Small intestine (tissue), 7 donors: Measurements from ENCODE around the gene LCN2. TPM values are rescaled to one million over a fixed set of nuclear protein-coding genes. Genes with fewer than 3 reads are reported as not detected.
A peak's percentile ranks its signal among the peaks of the same experiment; 100 is the strongest.

ENCODE experiments used
- DNase-seq, 2 donors: peaks; one replicate each; pipeline versions ENCODE4 v3.0.0 to v3.0.0-alpha.2; 2013
- FAIRE-seq: peaks from 2 replicates; lab custom pipeline; 2012; peaks lifted over from hg19 to GRCh38; lab: Jason Lieb, UNC
- H3K27ac ChIP-seq, 3 donors: one replicate each; pipeline ENCODE4 v1.5.1; 2013; ENCODE audit warnings: low read length in 2 of 3, mild to moderate bottlenecking in 2 of 3, control low read depth in 1 of 3, inconsistent platforms in 1 of 3, low read depth in 1 of 3, moderate library complexity in 1 of 3
- H3K27me3 ChIP-seq, 3 donors: one replicate each; pipeline ENCODE4 v1.6.1; 2013; ENCODE audit warnings: low read length in 3 of 3, inconsistent platforms in 1 of 3; ENCODE audit not compliant: control insufficient read depth in 3 of 3, insufficient read depth in 3 of 3
- H3K36me3 ChIP-seq, 3 donors: one replicate each; pipeline ENCODE4 v1.6.1; 2013; ENCODE audit warnings: low read length in 3 of 3, inconsistent platforms in 1 of 3, low read depth in 1 of 3, mild to moderate bottlenecking in 1 of 3, moderate library complexity in 1 of 3; ENCODE audit not compliant: control insufficient read depth in 3 of 3, insufficient read depth in 2 of 3
- H3K4me1 ChIP-seq, 3 donors: one replicate each; pipeline ENCODE4 v1.6.1; 2013; ENCODE audit warnings: low read length in 2 of 3, inconsistent platforms in 1 of 3, low read depth in 1 of 3, mild to moderate bottlenecking in 1 of 3, moderate library complexity in 1 of 3; ENCODE audit not compliant: control insufficient read depth in 3 of 3, insufficient read depth in 2 of 3
- H3K4me3 ChIP-seq, 3 donors: one replicate each; pipeline ENCODE4 v1.5.1; 2013; ENCODE audit warnings: low read length in 3 of 3, control low read depth in 1 of 3, inconsistent platforms in 1 of 3, low read depth in 1 of 3, mild to moderate bottlenecking in 1 of 3, moderate library complexity in 1 of 3
- H3K9me3 ChIP-seq, 2 donors: one replicate each; pipeline ENCODE4 v1.6.1; 2013; ENCODE audit warnings: low read depth in 1 of 2, low read length in 1 of 2; ENCODE audit not compliant: control insufficient read depth in 2 of 2, insufficient read depth in 1 of 2
- WGBS, 3 donors: extraction: QIAGEN DNeasy Blood & Tissue Kit; methylation state at CpG; one replicate each; pipeline ENCODE4 v1.1.7; 2013; 5-methylcytosine and 5-hydroxymethylcytosine counted together
- polyA plus RNA-seq, 4 donors: library from polyadenylated mRNA; stranded (reverse) in 3 of 4; unstranded in 1 of 4; fragments of 200-250 nt in 3 of 4; fragments of 120-200 nt in 1 of 4; gene quantifications; one replicate each; pipeline versions ENCODE4 v1.2.1 to v1.2.3, GENCODE V29; 2013
- donor health status: healthy with polysubstance abuse.
- donor health status: control.
- donor health status: control.
- donor health status: Bipolar disorder and iron deficiency.
- donor health status: healthy.

The LCN2 gene
- polyA plus RNA-seq, 4 donors: 1.6 to 582 (median 3.7) TPM

DNA sequence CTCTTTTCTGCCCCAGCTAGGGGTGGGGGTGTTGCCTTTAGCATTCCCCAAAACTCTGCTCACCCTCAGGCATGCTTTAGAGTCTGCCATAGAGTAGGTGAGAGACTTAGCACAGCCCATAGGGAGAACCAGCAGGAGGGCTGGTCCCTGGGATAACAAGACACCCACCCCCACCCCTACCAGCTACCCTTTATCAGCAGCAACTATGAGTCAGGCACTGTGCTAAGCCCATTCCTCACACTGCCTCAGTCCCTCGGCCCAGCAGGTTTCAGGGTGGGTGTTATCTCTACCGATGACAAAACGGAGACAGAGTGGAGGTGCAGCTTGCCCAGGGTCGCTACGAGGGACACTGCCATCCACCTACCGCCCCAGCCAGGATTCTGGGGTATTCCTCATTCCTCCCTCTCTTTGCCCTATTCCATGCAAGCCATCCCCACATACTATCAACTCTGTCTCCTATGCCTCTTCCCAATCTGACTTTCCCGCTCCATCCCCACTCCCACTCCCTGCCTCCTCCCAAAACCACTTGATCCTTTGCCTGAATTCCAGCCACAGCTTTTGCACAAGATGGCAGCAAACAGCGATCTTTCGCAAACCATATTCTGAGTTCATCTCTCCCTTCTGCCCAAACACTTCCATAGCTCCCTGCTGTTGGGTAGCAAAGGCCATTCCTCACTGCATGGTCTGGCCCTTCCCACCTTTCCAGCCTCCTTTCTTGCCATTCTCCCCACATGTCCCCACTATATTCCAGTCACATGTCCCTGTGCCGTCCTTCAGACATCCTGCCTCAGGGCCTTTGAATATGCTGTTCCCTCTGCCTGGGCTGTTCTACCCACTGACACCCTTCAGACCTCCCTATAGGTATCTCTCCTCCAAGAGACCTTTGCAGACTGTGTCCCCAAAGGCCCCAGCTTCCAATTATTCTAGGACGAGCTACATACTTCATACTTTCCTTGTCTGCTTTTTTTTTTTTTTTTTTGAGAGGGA is 37.0 kb downstream of the LCN2 start:
- Histone ChIP-seq H3K4me3 (no peak overlapping the region), H3K4me1 (peaks cover 0 to 10% (median 4%) of the 10 kb centered on the region in 3 donors), H3K36me3 (peaks cover 0 to 72% (median 4%) of the 10 kb centered on the region in 3 donors), H3K9me3 (no peaks in the 10 kb centered on the region), H3K27ac (no peak overlapping the region), H3K27me3 (no peaks in the 10 kb centered on the region)
- WGBS, 3 donors: 92 to 98% (median 97%) methylated on average over 11 of the region's 11 CpGs
- DNase-seq (no peak), FAIRE-seq (no peak)

DNA sequence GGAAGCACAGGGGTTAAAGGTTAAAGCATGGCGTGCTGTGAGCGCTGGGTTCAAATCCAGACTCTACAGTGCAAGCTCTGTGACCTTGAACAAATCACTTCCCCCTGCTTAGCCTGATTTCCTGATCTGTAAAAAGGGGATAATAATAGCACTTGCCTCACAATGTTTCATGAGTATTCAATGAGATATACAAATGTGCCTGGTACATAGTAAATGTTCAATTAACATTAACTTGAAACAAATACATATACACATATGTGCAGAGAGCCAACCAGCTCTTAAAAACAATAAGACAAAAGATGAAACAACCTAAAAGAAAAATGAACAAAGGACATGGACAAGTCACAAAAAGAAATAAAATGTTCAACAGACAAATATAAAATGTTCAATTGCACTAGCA is 38.1 kb downstream of the LCN2 start:
- peaks cover 0 to 10% (median 4%) of the 10 kb centered on the region in 3 donors for H3K4me1 ChIP-seq
- WGBS, 3 donors: 86 to 97% (median 96%) methylated on average over 2 of the region's 2 CpGs
- H3K36me3 ChIP-seq: peaks cover 0 to 68% (median 4%) of the 10 kb centered on the region in 3 donors
- no peak for FAIRE-seq
- DNase-seq: no peak
- H3K27ac ChIP-seq: no peak overlapping the region
- no peaks in the 10 kb centered on the region for H3K27me3 ChIP-seq
- H3K9me3 ChIP-seq: no peaks in the 10 kb centered on the region
- no peak overlapping the region for H3K4me3 ChIP-seq

DNA sequence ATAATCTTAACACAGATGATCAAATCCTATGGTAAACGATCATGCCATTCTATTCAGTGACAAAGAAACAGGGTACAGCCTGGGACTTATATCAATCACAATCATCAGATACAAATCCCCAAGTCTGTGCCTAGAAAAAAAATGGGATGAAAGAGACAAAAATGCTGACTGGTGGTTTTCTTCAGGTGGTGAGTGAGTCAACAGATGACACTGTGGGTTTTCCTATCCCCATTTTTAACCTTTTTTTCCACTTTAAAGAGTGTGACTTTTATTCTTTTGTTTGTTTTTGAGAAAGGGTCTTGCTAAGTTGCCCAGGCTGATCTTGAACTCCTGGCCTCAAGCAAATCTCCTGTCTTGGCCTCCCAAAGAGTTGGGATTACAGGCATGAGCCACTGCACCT is 39.0 kb downstream of the LCN2 start:
- no peak overlapping the region for H3K27ac ChIP-seq
- DNase-seq (no peak), FAIRE-seq (no peak)
- H3K4me1 ChIP-seq: peaks cover 0 to 14% (median 4%) of the 10 kb centered on the region in 3 donors
- H3K36me3 ChIP-seq: peaks cover 0 to 60% (median 4%) of the 10 kb centered on the region in 3 donors
- H3K27me3 ChIP-seq: no peaks in the 10 kb centered on the region
- WGBS, 3 donors: 58 to 70% (median 59%) methylated on average over 1 of the region's 1 CpG
- H3K9me3 ChIP-seq: no peaks in the 10 kb centered on the region
- no peak overlapping the region for H3K4me3 ChIP-seq

DNA sequence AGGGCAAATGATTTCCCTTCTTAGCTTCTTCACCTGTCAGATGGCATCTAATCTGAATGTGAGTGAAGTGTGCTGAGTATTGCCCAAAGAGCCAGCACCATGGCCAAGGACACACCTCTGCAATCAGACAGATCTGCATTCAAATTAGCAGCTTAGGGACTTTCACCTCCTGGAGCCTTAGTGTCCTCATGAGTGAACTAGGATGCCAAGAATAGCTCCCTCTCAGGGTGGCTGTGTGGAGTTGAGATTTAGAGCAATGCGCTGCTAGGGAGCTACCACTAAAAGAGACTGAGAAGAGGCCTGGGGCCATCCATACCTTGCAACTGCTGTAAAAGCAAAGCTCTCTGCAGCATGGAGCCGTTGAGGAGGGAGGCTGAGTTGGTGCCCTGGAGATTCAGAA is 40.8 kb downstream of the LCN2 start:
- peaks cover 0 to 46% (median 4%) of the 10 kb centered on the region in 3 donors for H3K36me3 ChIP-seq
- no peak overlapping the region for H3K27ac ChIP-seq
- WGBS, 3 donors: 45 to 74% (median 53%) methylated on average over 2 of the region's 2 CpGs
- H3K4me3 ChIP-seq: peak overlapping the region in 2 of 3 donors; percentile 67 to 86
- H3K27me3 ChIP-seq: no peaks in the 10 kb centered on the region
- H3K9me3 ChIP-seq: no peaks in the 10 kb centered on the region
- FAIRE-seq (no peak), DNase-seq (peak; percentile 31 to 73)
- peaks cover 0 to 15% (median 4%) of the 10 kb centered on the region in 3 donors for H3K4me1 ChIP-seq

DNA sequence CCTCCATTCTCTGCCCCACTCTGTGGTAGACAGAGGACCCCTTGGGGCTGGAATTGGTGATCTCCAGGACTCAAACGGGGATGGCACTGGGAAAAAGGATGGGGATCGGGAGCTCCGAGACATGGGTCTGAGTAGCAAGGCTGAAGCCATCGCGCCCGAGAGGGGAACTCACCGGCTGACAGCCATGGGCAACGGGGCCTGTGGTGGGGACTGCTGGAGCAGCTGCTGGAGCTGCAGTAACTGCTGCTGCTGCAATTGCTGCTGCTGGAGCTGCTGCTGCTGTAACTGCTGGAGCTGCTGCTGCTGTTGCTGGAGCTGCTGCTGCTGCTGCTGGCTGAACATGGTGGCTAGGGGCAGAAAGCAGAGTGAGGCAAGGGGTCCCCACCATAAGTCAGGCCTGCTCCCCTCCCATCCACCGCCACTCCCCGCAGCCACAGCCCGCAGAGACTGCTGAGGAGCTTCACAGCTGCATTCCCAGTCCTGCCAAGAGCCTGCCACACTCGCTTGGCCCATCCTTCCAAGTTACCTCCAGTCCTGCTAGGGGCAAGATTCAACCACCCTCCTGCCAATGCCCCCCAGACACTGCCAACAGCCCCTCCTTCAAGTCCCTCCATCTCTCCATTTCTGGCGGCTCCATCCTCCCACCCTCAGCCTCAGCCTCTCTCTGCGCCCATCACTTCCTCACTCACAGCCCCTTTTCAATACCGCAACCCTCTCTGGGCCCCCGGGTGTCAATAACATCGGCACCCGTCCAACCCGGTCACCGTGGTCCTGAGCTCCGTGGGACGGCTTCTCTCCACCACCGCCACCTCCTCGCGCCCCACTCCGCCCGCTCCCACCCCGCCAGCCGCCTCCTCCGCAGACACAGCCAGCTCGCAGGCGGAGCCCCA is 41.5 kb downstream of the LCN2 start:
- no peaks in the 10 kb centered on the region for H3K9me3 ChIP-seq
- peak overlapping the region; percentile 67 to 86 (median 86) for H3K4me3 ChIP-seq
- H3K4me1 ChIP-seq: peaks cover 0 to 15% (median 4%) of the 10 kb centered on the region in 3 donors
- DNase-seq: no peak
- peaks cover 0 to 38% (median 0%) of the 10 kb centered on the region in 3 donors for H3K36me3 ChIP-seq
- no peak for FAIRE-seq
- 17 to 20% (median 20%) methylated on average over 29 to 32 of the region's 32 CpGs for WGBS, 3 donors
- H3K27ac ChIP-seq: peak overlapping the region; percentile 48 to 93 (median 78)
- H3K27me3 ChIP-seq: no peaks in the 10 kb centered on the region

DNA sequence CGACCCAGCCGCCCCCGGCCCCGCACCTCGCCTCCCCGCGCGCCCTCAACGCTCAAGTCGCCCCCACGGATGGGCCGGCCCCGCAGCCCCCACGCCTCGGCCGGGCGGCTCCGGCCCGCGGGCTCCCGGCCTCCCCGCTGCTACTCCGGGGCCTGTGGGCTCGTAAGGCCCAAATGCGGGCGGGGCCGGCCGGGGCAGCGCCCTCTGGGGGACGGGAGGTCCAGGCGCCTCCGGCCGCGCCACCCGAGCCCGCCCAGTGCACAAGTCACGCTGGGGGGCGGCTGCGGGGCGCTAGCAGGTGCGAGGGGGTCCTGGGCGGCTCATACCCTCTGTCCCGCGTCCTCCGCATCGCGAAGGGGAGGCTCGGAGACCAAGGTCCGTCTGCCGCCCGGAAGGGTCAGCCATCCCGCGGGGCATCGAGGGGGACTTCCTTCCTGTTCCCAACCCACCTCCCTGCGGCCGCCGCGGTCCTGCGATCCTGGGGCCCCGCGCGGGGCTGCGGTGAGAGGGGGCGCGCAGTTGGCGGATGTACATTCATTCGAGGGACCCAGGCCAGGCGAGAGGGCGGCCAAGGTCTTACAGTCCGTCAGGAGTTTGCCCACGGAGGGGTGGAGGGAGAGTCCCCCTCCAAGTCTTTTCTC is 42.3 kb downstream of the LCN2 start, which contains the start of gene CIZ1:
Gene CIZ1 (minus strand): TSS at position 167 of the 641 bp plus-strand sequence. CDS start 715 bp downstream, outside the sequence.
- DNase-seq (peak; percentile 79 to 93), FAIRE-seq (no peak)
- no peaks in the 10 kb centered on the region for H3K9me3 ChIP-seq
- H3K4me3 ChIP-seq: peak within 1 kb of the TSS; percentile 67 to 95 (median 86)
- peaks cover 0 to 15% (median 4%) of the 10 kb centered on the region in 3 donors for H3K4me1 ChIP-seq
- H3K27me3 ChIP-seq: no peaks in the 10 kb centered on the region
- H3K27ac ChIP-seq: peak within 1 kb of the TSS; percentile 78 to 93 (median 79)
- peaks cover 0 to 31% (median 0%) of the 10 kb centered on the region in 3 donors for H3K36me3 ChIP-seq
- WGBS, 3 donors: 1% methylated on average over 39 to 71 of the region's 71 CpGs

DNA sequence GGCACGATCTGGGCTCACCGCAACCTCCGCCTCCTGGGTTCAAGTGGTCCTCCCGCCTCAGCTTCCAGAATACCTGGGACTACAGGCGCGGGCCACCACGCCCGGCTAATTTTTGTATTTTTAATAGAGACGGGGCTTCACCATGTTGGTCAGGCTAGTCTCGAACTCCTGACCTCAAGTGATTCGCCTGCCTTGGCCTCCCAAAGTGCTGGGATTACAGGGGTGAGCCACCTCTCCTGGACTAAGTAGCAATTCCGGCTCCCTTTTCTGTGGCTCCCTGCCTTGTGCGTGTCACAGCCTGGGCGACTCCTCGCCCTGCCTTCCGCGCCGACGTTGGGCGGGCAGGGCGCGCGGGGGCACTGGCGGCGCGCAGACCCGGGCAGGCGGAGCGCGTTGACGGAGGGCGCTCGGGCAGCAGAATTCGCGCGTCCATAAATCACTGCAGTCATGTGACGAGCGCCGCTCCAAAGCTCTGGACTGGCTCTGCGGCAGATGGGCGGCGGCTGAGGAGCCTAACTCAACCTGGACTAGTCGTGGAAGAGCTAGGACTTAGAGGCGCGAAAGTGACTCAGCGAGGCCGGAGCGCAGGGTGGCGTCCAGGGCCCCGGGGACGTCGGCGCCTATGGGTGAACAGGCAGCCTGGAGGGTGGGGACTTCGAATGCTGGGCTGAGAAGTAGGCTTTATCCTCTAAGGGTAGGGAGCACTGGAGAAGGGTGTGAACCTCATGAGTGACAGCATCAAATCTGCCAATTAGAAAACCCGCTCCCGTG is 43.5 kb downstream of the LCN2 start:
- FAIRE-seq (no peak), DNase-seq (peak; percentile 94 to 97)
- Histone ChIP-seq H3K4me3 (peak overlapping the region in 1 of 3 donors; percentile 95), H3K27ac (peak overlapping the region; percentile 77 to 93 (median 79)), H3K27me3 (no peaks in the 10 kb centered on the region), H3K4me1 (peaks cover 0 to 15% (median 4%) of the 10 kb centered on the region in 3 donors), H3K9me3 (no peaks in the 10 kb centered on the region), H3K36me3 (peaks cover 0 to 31% (median 0%) of the 10 kb centered on the region in 3 donors)
- WGBS, 3 donors: 15 to 20% (median 16%) methylated on average over 49 to 56 of the region's 56 CpGs
